ENCODE measurements around the gene NCOA6. TPM values are rescaled to one million over a fixed set of nuclear protein-coding genes. Genes with fewer than 3 reads are reported as not detected.
A peak's percentile ranks its signal among the peaks of the same experiment; 100 is the strongest.

Gene NCOA6
- total and polyA plus RNA-seq, 2 donors (not counting 1 experiment from before 2014, with no cell fraction given), result 8.1 to 12.0 TPM

GRCh38 chr20:34709831-34710567 is 115.5 kb downstream of the NCOA6 start:
- Histone ChIP-seq H3K27ac (ENCODE audit: insufficient read depth, low read length) (peak overlapping the region; percentile 78), H3K4me1 (ENCODE audit: control insufficient read depth, extremely low read depth, insufficient read depth, low read length) (peaks cover 28% of the 10 kb centered on the region), H3K9ac (ENCODE audit: insufficient read depth, low read length) (peak overlapping the region; percentile 74), H3K4me3 (replicated peaks in 1 of 4; ENCODE audit: control extremely low read depth in 1 of 4, insufficient read depth in 1 of 4, low read depth in 3 of 4, low read length in 4 of 4) (peak overlapping the region; percentile 44 to 65 (median 56)), H3K9me3 (ENCODE audit: control insufficient read depth, insufficient read depth, low read depth, low read length) (no peaks in the 10 kb centered on the region), H4K20me1 (ENCODE audit: control insufficient read depth, extremely low read depth, insufficient read depth, low read length) (no peaks in the 10 kb centered on the region), H3K79me2 (ENCODE audit: control insufficient read depth, insufficient read depth, low read length) (peaks cover 1% of the 10 kb centered on the region), H3K36me3 (ENCODE audit: control insufficient read depth, insufficient read depth, low read length) (peaks cover 6% of the 10 kb centered on the region), H3K27me3 (ENCODE audit: control insufficient read depth, insufficient read depth, low read length) (no peaks in the 10 kb centered on the region), H2AFZ (ENCODE audit: low read length) (peak overlapping the region; percentile 27), H3K4me2 (ENCODE audit: extremely low read depth, insufficient read depth, low read length) (peak overlapping the region; percentile 77)
- DNase-seq (ENCODE audit: low read depth in 2 of 2), result peak in 1 of 2 donors; percentile 66
- TF ChIP-seq CTCF (conservative IDR thresholded peaks at IDR 0.05 in 1 of 2, IDR thresholded peaks at IDR 0.05 in 1 of 2; ENCODE audit: low read depth in 1 of 2, low read length in 2 of 2) (peak in 1 of 2 donors; percentile 32), EZH2 (IDR thresholded peaks at IDR 0.05; ENCODE audit: low read length, missing control alignments) (no peak)

- no peaks in the 10 kb centered on the region for H3K9me3 ChIP-seq (ENCODE audit: control insufficient read depth, insufficient read depth, low read depth, low read length)
- no peaks in the 10 kb centered on the region for H4K20me1 ChIP-seq (ENCODE audit: control insufficient read depth, extremely low read depth, insufficient read depth, low read length)
- TF ChIP-seq CTCF (conservative IDR thresholded peaks at IDR 0.05 in 1 of 2, IDR thresholded peaks at IDR 0.05 in 1 of 2; ENCODE audit: low read depth in 1 of 2, low read length in 2 of 2), result no peak
- no peak for TF ChIP-seq EZH2 (IDR thresholded peaks at IDR 0.05; ENCODE audit: low read length, missing control alignments)
- H3K36me3 ChIP-seq (ENCODE audit: control insufficient read depth, insufficient read depth, low read length), result peaks cover 6% of the 10 kb centered on the region
- peak overlapping the region; percentile 77 for H3K4me2 ChIP-seq (ENCODE audit: extremely low read depth, insufficient read depth, low read length)
- peaks cover 29% of the 10 kb centered on the region for H3K4me1 ChIP-seq (ENCODE audit: control insufficient read depth, extremely low read depth, insufficient read depth, low read length)
- peaks cover 1% of the 10 kb centered on the region for H3K79me2 ChIP-seq (ENCODE audit: control insufficient read depth, insufficient read depth, low read length)
- H3K27ac ChIP-seq (ENCODE audit: insufficient read depth, low read length), result peak overlapping the region; percentile 78
- peak overlapping the region; percentile 44 to 65 (median 56) for H3K4me3 ChIP-seq (replicated peaks in 1 of 4; ENCODE audit: control extremely low read depth in 1 of 4, insufficient read depth in 1 of 4, low read depth in 3 of 4, low read length in 4 of 4)
- H2AFZ ChIP-seq (ENCODE audit: low read length), result peak overlapping the region; percentile 2
- peak; percentile 77 to 86 for DNase-seq (ENCODE audit: low read depth in 2 of 2)
- H3K9ac ChIP-seq (ENCODE audit: insufficient read depth, low read length), result peak overlapping the region; percentile 74
- no peaks in the 10 kb centered on the region for H3K27me3 ChIP-seq (ENCODE audit: control insufficient read depth, insufficient read depth, low read length)
Measured at GRCh38 chr20:34709044-34709830, 116.2 kb downstream of the NCOA6 start.

DNA sequence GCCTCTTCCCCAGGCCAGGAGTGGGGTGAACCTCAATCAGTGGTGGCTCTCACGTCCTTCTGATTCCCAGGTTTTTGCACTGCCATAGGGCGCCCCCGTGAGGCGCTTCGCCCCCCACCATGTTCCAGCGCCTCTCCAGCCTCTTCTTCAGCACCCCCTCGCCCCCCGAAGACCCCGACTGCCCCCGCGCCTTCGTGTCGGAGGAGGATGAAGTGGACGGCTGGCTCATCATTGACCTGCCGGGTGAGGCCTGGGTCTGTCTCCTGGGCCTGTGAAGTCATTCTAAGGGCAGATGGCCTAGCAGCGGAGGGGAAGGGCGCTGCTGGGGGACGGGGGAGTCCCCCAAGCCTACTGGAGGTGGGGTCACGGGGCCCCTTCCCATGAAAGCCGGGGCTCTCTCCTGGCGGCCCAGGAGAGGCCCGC is 116.8 kb downstream of the NCOA6 start:
- peak overlapping the region; percentile 74 for H3K9ac ChIP-seq (ENCODE audit: insufficient read depth, low read length)
- H3K27me3 ChIP-seq (ENCODE audit: control insufficient read depth, insufficient read depth, low read length), result no peaks in the 10 kb centered on the region
- peak; percentile 12 to 46 for DNase-seq (ENCODE audit: low read depth in 2 of 2)
- peaks cover 25% of the 10 kb centered on the region for H3K4me1 ChIP-seq (ENCODE audit: control insufficient read depth, extremely low read depth, insufficient read depth, low read length)
- H3K4me3 ChIP-seq (replicated peaks in 1 of 4; ENCODE audit: control extremely low read depth in 1 of 4, insufficient read depth in 1 of 4, low read depth in 3 of 4, low read length in 4 of 4), result peak overlapping the region; percentile 44 to 64 (median 46)
- H3K79me2 ChIP-seq (ENCODE audit: control insufficient read depth, insufficient read depth, low read length), result peaks cover 1% of the 10 kb centered on the region
- H2AFZ ChIP-seq (ENCODE audit: low read length), result no peak overlapping the region
- peak overlapping the region; percentile 78 for H3K27ac ChIP-seq (ENCODE audit: insufficient read depth, low read length)
- no peaks in the 10 kb centered on the region for H3K9me3 ChIP-seq (ENCODE audit: control insufficient read depth, insufficient read depth, low read depth, low read length)
- peaks cover 6% of the 10 kb centered on the region for H3K36me3 ChIP-seq (ENCODE audit: control insufficient read depth, insufficient read depth, low read length)
- peak overlapping the region; percentile 77 for H3K4me2 ChIP-seq (ENCODE audit: extremely low read depth, insufficient read depth, low read length)
- peak; percentile 43 to 54 for TF ChIP-seq CTCF (conservative IDR thresholded peaks at IDR 0.05 in 1 of 2, IDR thresholded peaks at IDR 0.05 in 1 of 2; ENCODE audit: low read depth in 1 of 2, low read length in 2 of 2)
- TF ChIP-seq EZH2 (IDR thresholded peaks at IDR 0.05; ENCODE audit: low read length, missing control alignments), result no peak
- H4K20me1 ChIP-seq (ENCODE audit: control insufficient read depth, extremely low read depth, insufficient read depth, low read length), result no peaks in the 10 kb centered on the region
